Activated CD4-positive, alpha-beta T cell treated with anti-CD3 and anti-CD28 coated beads, Interleukin-2, amount 10 ng/mL, durations not matched to agents 24 days and 14 days (primary cell): ENCODE results near the gene CFAP299. TPM values are rescaled to one million over a fixed set of nuclear protein-coding genes. Genes with fewer than 3 reads are reported as not detected.
"Not testable (repeated sequence)": the region's sequence is repeated elsewhere in the genome, so short reads cannot be mapped to it uniquely, and the experiment has no call there.

Experiments used
- DNase-seq: peaks from one replicate; pipeline ENCODE4 v3.0.0; 2022
- H3K27ac Mint-ChIP-seq: one replicate; pipeline ENCODE4 v1.8.0; 2022; ENCODE audit warnings: mild to moderate bottlenecking, mixed read lengths
- H3K27me3 Mint-ChIP-seq: one replicate; pipeline ENCODE4 v1.8.0; 2022; ENCODE audit warnings: mixed read lengths
- H3K36me3 Mint-ChIP-seq: one replicate; pipeline ENCODE4 v1.8.0; 2022; ENCODE audit warnings: low read depth, mild to moderate bottlenecking, mixed read lengths
- H3K4me1 Mint-ChIP-seq: one replicate; pipeline ENCODE4 v1.8.0; 2021; ENCODE audit warnings: mixed read lengths
- H3K4me3 Mint-ChIP-seq: one replicate; pipeline ENCODE4 v1.8.0; 2022; ENCODE audit warnings: mild to moderate bottlenecking, moderate library complexity, mixed read lengths
- H3K9me3 Mint-ChIP-seq: one replicate; pipeline ENCODE4 v1.8.0; 2021; ENCODE audit warnings: mixed read lengths
- intact Hi-C: fragments of 100-400 bp; cut with micrococcal nuclease; formaldehyde crosslinking; loops from one replicate; pipeline ENCODE4 v1.15.1; 2023
- total RNA-seq: library from RNA; stranded (reverse); gene quantifications from 2 replicates; pipeline ENCODE4 v1.2.3, GENCODE V29; 2022

Gene CFAP299
- total RNA-seq, 1 donor from 2014 or later, result not detected

DNA sequence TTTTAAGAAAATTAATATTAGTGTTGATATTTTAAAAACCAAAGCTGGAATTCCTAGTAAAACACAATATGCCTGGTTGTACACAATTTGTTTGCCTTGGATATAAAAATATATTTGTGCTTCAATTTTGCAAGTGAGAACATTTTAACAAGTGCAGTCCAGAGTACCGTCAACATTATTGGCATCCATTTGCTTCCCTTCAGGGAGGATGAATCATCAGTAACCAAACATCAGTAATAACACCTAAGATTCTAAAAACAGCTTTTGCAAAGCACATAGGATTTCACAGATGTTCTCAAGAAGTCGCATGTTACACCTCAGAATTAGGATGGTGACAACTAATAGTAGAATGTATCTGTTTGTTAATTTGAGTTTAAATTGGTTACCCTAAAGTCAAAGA, 432.4 kb downstream of the CFAP299 start:
- Mint-ChIP-seq H3K27me3 (no peaks in the 10 kb centered on the region), H3K36me3 (no peaks in the 10 kb centered on the region), H3K4me3 (no peak overlapping the region), H3K27ac (no peak overlapping the region), H3K9me3 (peaks cover 13% of the 10 kb centered on the region), H3K4me1 (no peaks in the 10 kb centered on the region)
- intact Hi-C loops, result no loop called here
- DNase-seq, result no peak

DNA sequence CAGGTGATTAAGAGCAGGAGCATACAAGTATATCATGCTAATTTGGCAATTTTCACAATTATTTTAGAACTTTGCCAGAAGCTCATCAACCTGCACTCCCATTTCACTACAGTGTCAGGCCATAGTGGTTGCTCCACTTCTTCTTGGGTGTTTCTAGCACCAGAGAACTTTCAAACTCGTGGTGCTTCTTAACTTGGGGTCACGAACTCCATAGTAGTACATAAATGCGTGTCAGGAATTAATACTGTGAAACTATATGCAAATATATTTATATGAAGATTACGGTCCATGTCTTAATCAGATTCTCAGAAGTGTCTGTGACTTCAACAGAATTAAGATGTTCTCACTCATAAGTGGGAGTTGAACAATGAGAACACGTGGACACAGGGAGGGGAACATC, 440.6 kb downstream of the CFAP299 start:
- Mint-ChIP-seq H3K9me3 (no peaks in the 10 kb centered on the region), H3K4me1 (no peaks in the 10 kb centered on the region), H3K4me3 (no peak overlapping the region), H3K27ac (no peak overlapping the region), H3K27me3 (no peaks in the 10 kb centered on the region), H3K36me3 (no peaks in the 10 kb centered on the region)
- DNase-seq, result no peak
- intact Hi-C loops, result no loop called here

- no peak overlapping the region for H3K4me3 Mint-ChIP-seq
- intact Hi-C loops, result no loop called here
- H3K9me3 Mint-ChIP-seq, result no peaks in the 10 kb centered on the region
- DNase-seq, result no peak
- no peaks in the 10 kb centered on the region for H3K36me3 Mint-ChIP-seq
- H3K4me1 Mint-ChIP-seq, result no peaks in the 10 kb centered on the region
- no peaks in the 10 kb centered on the region for H3K27me3 Mint-ChIP-seq
- no peak overlapping the region for H3K27ac Mint-ChIP-seq
Observed at GRCh38 chr4:80781431-80781830, 445.9 kb downstream of the CFAP299 start.

DNA sequence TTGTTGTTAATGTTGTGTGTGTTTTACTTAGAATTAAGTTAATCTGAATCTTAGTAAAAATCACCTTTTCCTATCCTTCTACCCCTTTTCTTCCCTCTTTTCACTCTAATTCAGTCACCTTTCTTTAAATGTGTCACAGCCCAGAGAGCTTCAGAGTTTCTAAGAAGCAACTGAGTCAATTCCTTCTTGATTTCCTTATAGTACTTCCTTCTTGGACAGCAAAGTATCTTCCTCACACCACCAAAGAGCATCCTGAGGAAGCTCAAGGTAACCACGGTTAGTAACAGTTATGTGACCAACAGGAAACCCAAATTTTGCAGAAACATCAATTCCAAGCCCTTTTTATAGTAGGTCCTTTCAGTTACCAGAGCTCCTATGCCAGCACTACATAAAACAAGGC, 451.8 kb downstream of the CFAP299 start:
- intact Hi-C loops, result no loop called here
- Mint-ChIP-seq H3K27me3 (no peaks in the 10 kb centered on the region), H3K9me3 (no peaks in the 10 kb centered on the region), H3K4me3 (no peak overlapping the region), H3K36me3 (no peaks in the 10 kb centered on the region), H3K4me1 (no peaks in the 10 kb centered on the region), H3K27ac (no peak overlapping the region)
- no peak for DNase-seq

DNA sequence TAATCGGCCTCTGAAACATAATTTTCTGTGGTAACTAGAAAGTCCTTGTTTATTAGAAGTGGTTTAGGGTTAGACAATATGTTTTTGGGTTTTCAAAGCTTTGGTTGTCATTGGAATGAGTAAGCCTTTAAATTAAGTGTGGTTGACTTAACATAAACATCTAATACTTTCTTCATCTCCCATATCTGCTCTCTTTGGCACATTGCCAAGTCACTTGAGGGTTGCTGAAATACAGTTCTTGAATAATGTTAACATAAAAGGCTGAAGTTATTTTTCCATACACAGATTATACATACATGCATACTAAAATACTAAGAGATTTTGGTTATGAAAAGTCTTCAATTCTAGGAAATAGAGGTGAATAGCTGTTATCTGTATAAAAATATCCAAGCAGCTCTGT, 453.3 kb downstream of the CFAP299 start:
- H3K4me3 Mint-ChIP-seq, result no peak overlapping the region
- intact Hi-C loops, result no loop called here
- H3K36me3 Mint-ChIP-seq, result no peaks in the 10 kb centered on the region
- no peaks in the 10 kb centered on the region for H3K9me3 Mint-ChIP-seq
- no peaks in the 10 kb centered on the region for H3K27me3 Mint-ChIP-seq
- no peak for DNase-seq
- H3K4me1 Mint-ChIP-seq, result no peaks in the 10 kb centered on the region
- H3K27ac Mint-ChIP-seq, result no peak overlapping the region

DNA sequence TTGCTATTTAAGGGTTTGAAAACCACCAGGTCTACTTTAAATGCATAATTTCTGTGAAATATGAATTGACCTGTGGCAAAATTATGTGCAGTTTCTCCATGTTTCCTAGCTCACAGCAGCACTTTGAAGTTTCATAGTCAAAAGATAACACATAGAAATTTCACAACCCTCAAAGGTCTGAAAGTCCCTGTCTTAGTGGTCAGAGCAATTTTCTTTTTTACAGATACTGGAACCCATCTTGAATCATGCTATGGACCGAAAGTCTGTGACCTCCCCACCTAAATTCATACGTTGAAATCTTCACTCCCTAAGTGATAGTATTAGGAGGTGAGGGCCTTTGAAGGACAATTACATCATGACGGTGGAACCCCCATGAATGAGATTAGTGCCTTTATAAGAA, 454.6 kb downstream of the CFAP299 start:
- H3K27ac Mint-ChIP-seq, result no peak overlapping the region
- H3K4me1 Mint-ChIP-seq, result no peaks in the 10 kb centered on the region
- no peaks in the 10 kb centered on the region for H3K27me3 Mint-ChIP-seq
- no peaks in the 10 kb centered on the region for H3K36me3 Mint-ChIP-seq
- no peaks in the 10 kb centered on the region for H3K9me3 Mint-ChIP-seq
- no peak overlapping the region for H3K4me3 Mint-ChIP-seq
- DNase-seq, result no peak
- intact Hi-C loops, result no loop called here

- H3K4me3 Mint-ChIP-seq, H3K9me3 Mint-ChIP-seq, H3K36me3 Mint-ChIP-seq, H3K4me1 Mint-ChIP-seq, H3K27me3 Mint-ChIP-seq, DNase-seq, H3K27ac Mint-ChIP-seq, intact Hi-C loops: not testable (repeated sequence)
Observed at GRCh38 chr4:80793660-80794059, 458.1 kb downstream of the CFAP299 start.

DNA sequence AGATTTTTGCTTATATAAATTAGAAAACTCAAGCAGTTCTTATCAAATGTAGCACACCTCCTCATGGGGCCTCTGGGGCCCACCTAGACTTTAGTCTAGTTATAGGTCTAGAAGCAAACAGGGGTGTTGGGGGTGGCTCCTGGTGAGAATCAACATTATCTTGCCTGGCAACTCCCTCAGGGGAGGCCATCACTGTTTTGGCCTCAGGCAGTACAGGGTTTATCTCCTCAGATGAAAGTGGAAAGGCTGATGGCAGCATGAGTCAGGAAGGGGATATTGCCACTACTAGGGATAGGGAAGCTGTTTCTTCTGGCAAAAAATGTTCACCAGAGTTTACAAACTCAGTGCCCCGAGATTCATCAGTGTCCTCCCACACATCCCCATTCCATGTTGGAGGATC, 462.6 kb downstream of the CFAP299 start:
- Mint-ChIP-seq H3K4me1 (no peaks in the 10 kb centered on the region), H3K27ac (no peak overlapping the region), H3K27me3 (no peaks in the 10 kb centered on the region), H3K9me3 (peaks cover 3% of the 10 kb centered on the region), H3K4me3 (no peak overlapping the region), H3K36me3 (no peaks in the 10 kb centered on the region)
- DNase-seq, result peak; percentile 71
- intact Hi-C loops, result no loop called here

GRCh38 chr4:80800719-80801118, 465.2 kb downstream of the CFAP299 start:
- H3K4me1 Mint-ChIP-seq, H3K9me3 Mint-ChIP-seq, H3K27me3 Mint-ChIP-seq, H3K36me3 Mint-ChIP-seq, intact Hi-C loops, H3K27ac Mint-ChIP-seq, H3K4me3 Mint-ChIP-seq: not testable (repeated sequence)
- peak; percentile 63 for DNase-seq

DNA sequence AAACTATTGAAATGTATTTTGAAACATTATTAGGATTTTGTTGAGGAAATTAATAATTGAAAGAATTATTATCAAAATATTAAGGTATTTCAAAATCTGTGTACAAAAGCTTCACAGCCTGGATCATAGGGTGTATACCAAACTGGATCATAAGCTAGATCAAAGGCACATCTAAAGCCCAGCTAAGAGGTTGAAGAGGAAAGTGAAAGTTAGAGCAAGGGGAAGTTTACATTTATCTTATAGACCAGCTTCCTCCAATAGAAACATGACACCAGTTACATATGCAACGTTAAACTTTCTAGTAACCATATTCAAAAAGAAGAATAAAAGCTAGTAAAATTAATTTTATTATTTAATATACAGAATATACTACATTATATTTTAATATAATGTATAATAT, 467.8 kb downstream of the CFAP299 start:
- H3K27me3 Mint-ChIP-seq, result no peaks in the 10 kb centered on the region
- no peaks in the 10 kb centered on the region for H3K9me3 Mint-ChIP-seq
- no peaks in the 10 kb centered on the region for H3K36me3 Mint-ChIP-seq
- no peak overlapping the region for H3K4me3 Mint-ChIP-seq
- intact Hi-C loops, result no loop called here
- H3K27ac Mint-ChIP-seq, result no peak overlapping the region
- DNase-seq, result no peak
- no peaks in the 10 kb centered on the region for H3K4me1 Mint-ChIP-seq

DNA sequence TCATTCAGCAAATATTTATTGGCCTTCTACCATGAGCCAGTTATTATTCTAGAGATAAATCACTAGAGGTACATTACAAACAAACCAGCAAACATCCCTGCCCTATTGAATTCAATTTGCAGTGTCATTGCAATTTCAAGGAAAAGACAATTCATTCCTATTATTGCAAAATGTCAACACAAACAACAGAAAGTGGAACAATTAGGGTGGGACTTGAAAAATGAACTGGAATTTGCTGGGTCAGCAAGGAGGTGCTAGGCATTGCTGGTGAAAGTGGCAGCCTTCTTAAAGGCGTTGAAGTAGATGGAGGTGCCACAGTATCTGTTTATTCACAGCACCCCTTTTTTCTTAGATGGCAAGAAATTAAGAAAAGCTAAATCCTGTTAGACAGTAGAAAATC, 470.9 kb downstream of the CFAP299 start:
- H3K27ac Mint-ChIP-seq, result no peak overlapping the region
- no peaks in the 10 kb centered on the region for H3K36me3 Mint-ChIP-seq
- no peak overlapping the region for H3K4me3 Mint-ChIP-seq
- intact Hi-C loops, result no loop called here
- no peaks in the 10 kb centered on the region for H3K27me3 Mint-ChIP-seq
- H3K4me1 Mint-ChIP-seq, result no peaks in the 10 kb centered on the region
- DNase-seq, result no peak
- no peaks in the 10 kb centered on the region for H3K9me3 Mint-ChIP-seq

DNA sequence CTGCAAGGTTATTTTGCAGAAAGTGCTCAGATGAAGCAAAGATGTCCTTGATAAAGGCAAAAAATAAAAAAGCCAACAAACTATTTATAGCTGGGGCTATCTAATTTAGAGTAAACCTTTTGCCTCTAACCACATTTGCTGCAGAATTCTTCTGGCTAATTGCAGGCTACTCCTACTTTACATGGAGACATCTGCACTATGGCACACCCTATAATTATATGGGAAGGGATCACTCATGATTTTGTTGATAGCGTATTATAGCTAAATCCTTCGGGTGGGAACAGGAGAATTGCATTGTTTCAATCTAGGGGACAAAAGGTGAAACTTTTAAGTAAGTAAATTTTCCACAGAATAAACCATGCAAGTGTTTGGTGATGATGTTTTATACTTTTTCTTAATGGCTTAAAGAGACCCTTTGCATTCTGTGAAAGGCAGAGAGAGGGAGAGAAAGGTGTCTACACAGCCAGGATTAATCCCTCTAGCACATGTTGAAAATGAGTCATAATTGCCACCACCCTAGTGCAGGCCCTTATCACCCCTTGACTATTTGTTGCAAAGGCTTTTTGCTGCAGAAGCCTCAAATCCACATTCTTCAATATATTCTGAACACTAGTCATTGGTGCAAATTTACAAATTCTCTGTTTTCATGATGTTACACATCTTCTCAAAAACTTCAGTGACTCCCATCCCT, 473.7 kb downstream of the CFAP299 start:
- DNase-seq, result no peak
- no peaks in the 10 kb centered on the region for H3K36me3 Mint-ChIP-seq
- intact Hi-C loops, result no loop called here
- H3K4me1 Mint-ChIP-seq, result no peaks in the 10 kb centered on the region
- H3K27me3 Mint-ChIP-seq, result no peaks in the 10 kb centered on the region
- no peak overlapping the region for H3K27ac Mint-ChIP-seq
- no peak overlapping the region for H3K4me3 Mint-ChIP-seq
- H3K9me3 Mint-ChIP-seq, result no peaks in the 10 kb centered on the region

DNA sequence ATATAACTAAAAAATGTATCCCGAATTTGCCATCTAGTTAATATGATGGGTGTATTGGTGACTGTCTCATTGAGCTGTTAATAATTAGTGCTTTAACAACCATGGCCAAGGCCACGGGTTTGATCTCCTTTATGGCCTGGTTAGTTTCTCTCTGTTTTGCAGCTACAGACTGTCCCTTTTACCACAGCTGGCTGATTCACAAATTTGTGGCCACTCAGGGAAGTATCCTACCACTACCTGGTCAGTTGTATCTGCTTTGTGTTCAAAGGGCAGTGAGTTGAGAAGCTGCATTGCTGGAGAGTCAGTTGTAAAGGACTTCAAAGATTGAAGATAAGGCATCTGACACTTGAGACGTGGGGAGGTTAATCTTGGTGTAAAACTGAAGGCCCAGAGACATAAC, 475.9 kb downstream of the CFAP299 start:
- Mint-ChIP-seq H3K4me3 (no peak overlapping the region), H3K27me3 (no peaks in the 10 kb centered on the region), H3K36me3 (no peaks in the 10 kb centered on the region), H3K4me1 (no peaks in the 10 kb centered on the region), H3K27ac (no peak overlapping the region), H3K9me3 (no peaks in the 10 kb centered on the region)
- intact Hi-C loops, result no loop called here
- DNase-seq, result no peak

GRCh38 chr4:80812145-80812544, 476.6 kb downstream of the CFAP299 start:
- H3K9me3 Mint-ChIP-seq, result no peaks in the 10 kb centered on the region
- DNase-seq, result no peak
- no peaks in the 10 kb centered on the region for H3K36me3 Mint-ChIP-seq
- H3K4me1 Mint-ChIP-seq, result no peaks in the 10 kb centered on the region
- intact Hi-C loops, result no loop called here
- no peak overlapping the region for H3K4me3 Mint-ChIP-seq
- no peak overlapping the region for H3K27ac Mint-ChIP-seq
- no peaks in the 10 kb centered on the region for H3K27me3 Mint-ChIP-seq

GRCh38 chr4:80814266-80814665, 478.7 kb downstream of the CFAP299 start:
- Mint-ChIP-seq H3K4me3 (no peak overlapping the region), H3K27ac (no peak overlapping the region), H3K4me1 (no peaks in the 10 kb centered on the region), H3K36me3 (no peaks in the 10 kb centered on the region), H3K27me3 (no peaks in the 10 kb centered on the region), H3K9me3 (no peaks in the 10 kb centered on the region)
- DNase-seq, result no peak
- intact Hi-C loops, result no loop called here
